HCT116 (cell line): ENCODE measurements around the gene UBE2E2. TPM values are rescaled to one million over a fixed set of nuclear protein-coding genes. Genes with fewer than 3 reads are reported as not detected.

Source experiments
- ATAC-seq: fragments of 200-7000 bp; cut with Tn5 transposase; 2 replicates; pipeline ENCODE4 v1.9.1; 2020; ENCODE audit warnings: mild to moderate bottlenecking, moderate library complexity
- BruUV-seq: library from RNA; stranded (reverse); fragments of 400-500 nt; replicated peaks from 2 replicates; lab custom pipeline; 2021; lab: Mats Ljungman, UMichigan
- CTCF ChIA-PET: fragments of 300-600 bp; sonication (Branson Sonifier 250); formaldehyde crosslinking; loops from one replicate; lab custom pipeline; 2021; ENCODE audit warnings: antibody characterized with exemption; lab: Charles Lee
- POLR2A ChIA-PET: fragments of 300-600, 350-600 bp; sonication (Branson Sonifier 250); formaldehyde crosslinking; loops from one replicate; lab custom pipeline; 2021; ENCODE audit warnings: antibody characterized with exemption; lab: Charles Lee
- RAD21 ChIA-PET, 2 experiments: fragments of 300-600 bp; sonication (Branson Sonifier 250); formaldehyde crosslinking; loops; one replicate each; lab custom pipeline; 2023; ENCODE audit warnings: low total read pairs in 2 of 2; ENCODE audit not compliant: uncharacterized antibody in 2 of 2, unreplicated experiment in 2 of 2, low non-redundant PET in 1 of 2; lab: Charles Lee
- DNase-seq: peaks from one replicate; pipeline ENCODE4 v3.0.0-alpha.2; 2010; ENCODE audit warnings: low read depth, low spot score
- H2AFZ ChIP-seq: fragments of 200-600 bp; shearing (Covaris generic), sonication (generic); 2 replicates; pipeline ENCODE4 v1.6.1; 2017; ENCODE audit warnings: low read depth, mixed run types, mixed read lengths, antibody characterized with exemption, low read length; ENCODE audit not compliant: poor library complexity, severe bottlenecking
- H3K27ac ChIP-seq: 2 replicates; pipeline ENCODE4 v1.5.1; 2012; ENCODE audit warnings: low read depth, low read length
- H3K27me3 ChIP-seq: fragments of 200-600 bp; sonication (generic); 2 replicates; pipeline ENCODE4 v1.6.1; 2016; ENCODE audit warnings: mixed run types, low read length, mixed read lengths; ENCODE audit not compliant: insufficient read depth
- H3K36me3 ChIP-seq, 2 experiments: fragments of 200-500 bp in 1 of 2; fragments of 200-600 bp in 1 of 2; sonication (Bioruptor generic) in 1 of 2; sonication (generic) in 1 of 2; 2 replicates each; pipeline versions ENCODE4 v1.5.1 to v1.6.1; 2014 to 2016; ENCODE audit warnings: low read length in 2 of 2, inconsistent platforms in 1 of 2, mixed read lengths in 1 of 2, mixed run types in 1 of 2; ENCODE audit not compliant: insufficient read depth in 2 of 2, control insufficient read depth in 1 of 2
- H3K4me1 ChIP-seq, 2 experiments: fragments of 200-600 bp in 1 of 2; sonication (generic) in 1 of 2; 2 replicates each; pipeline versions ENCODE4 v1.5.1 to v1.6.1; 2012 to 2017; ENCODE audit warnings: low read length in 2 of 2, inconsistent platforms in 1 of 2, mild to moderate bottlenecking in 1 of 2, mixed read lengths in 1 of 2, mixed run types in 1 of 2, moderate library complexity in 1 of 2; ENCODE audit not compliant: insufficient read depth in 2 of 2, control insufficient read depth in 1 of 2
- H3K4me2 ChIP-seq: fragments of 200-600 bp; sonication (generic); 2 replicates; pipeline ENCODE4 v1.6.1; 2017; ENCODE audit warnings: mixed run types, low read length, mixed read lengths
- H3K4me3 ChIP-seq, 2 experiments: fragments of 200-600 bp in 1 of 2; sonication (generic) in 1 of 2; replicated peaks in 1 of 2; 2 replicates each; pipeline ENCODE4 v1.5.1; 2011 to 2016; ENCODE audit warnings: low read length in 2 of 2, control low read depth in 1 of 2, low read depth in 1 of 2, mild to moderate bottlenecking in 1 of 2, mixed read lengths in 1 of 2, mixed run types in 1 of 2
- H3K79me2 ChIP-seq: fragments of 200-600 bp; sonication (generic); 2 replicates; pipeline ENCODE4 v1.6.1; 2017; ENCODE audit warnings: mild to moderate bottlenecking, mixed run types, low read length, moderate library complexity, mixed read lengths; ENCODE audit not compliant: insufficient read depth
- H3K9ac ChIP-seq: fragments of 200-600 bp; sonication (generic); 2 replicates; pipeline ENCODE4 v1.6.1; 2016; ENCODE audit warnings: low read length, mixed read lengths
- H3K9me2 ChIP-seq: fragments of 200-600 bp; sonication (generic), shearing (Covaris generic); 2 replicates; pipeline ENCODE4 v1.6.1; 2017; ENCODE audit warnings: mixed run types, mild to moderate bottlenecking, moderate library complexity; ENCODE audit not compliant: insufficient read depth
- H3K9me3 ChIP-seq, 2 experiments: fragments of 200-500 bp in 1 of 2; fragments of 200-600 bp in 1 of 2; sonication (Bioruptor generic) in 1 of 2; sonication (generic) in 1 of 2; 2 replicates each; pipeline ENCODE4 v1.6.1; 2014 to 2017; ENCODE audit warnings: low read length in 2 of 2, mixed read lengths in 2 of 2, inconsistent platforms in 1 of 2, low read depth in 1 of 2, mild to moderate bottlenecking in 1 of 2, mixed run types in 1 of 2, moderate library complexity in 1 of 2; ENCODE audit not compliant: control insufficient read depth in 1 of 2, insufficient read depth in 1 of 2
- H4K20me1 ChIP-seq: fragments of 200-600 bp; sonication (generic), shearing (Covaris generic); 2 replicates; pipeline ENCODE4 v1.6.1; 2017; ENCODE audit warnings: mixed run types, mild to moderate bottlenecking, moderate library complexity; ENCODE audit not compliant: insufficient read depth
- ATF3 ChIP-seq: IDR thresholded peaks from 2 replicates; pipeline ENCODE4 v1.6.1; 2012
- CBX3 ChIP-seq: IDR thresholded peaks from 2 replicates; pipeline ENCODE4 v1.6.1; 2012; ENCODE audit warnings: low read depth
- CTCF ChIP-seq, 3 experiments: fragments of 200-600 bp in 1 of 3; sonication (generic) in 1 of 3; IDR thresholded peaks in 2 of 3; conservative IDR thresholded peaks in 1 of 3; 2 replicates each; pipeline ENCODE4 v1.5.1; 2012 to 2017; ENCODE audit warnings: low read depth in 2 of 3, low read length in 2 of 3, antibody characterized with exemption in 1 of 3, borderline replicate concordance in 1 of 3, control low read depth in 1 of 3, mild to moderate bottlenecking in 1 of 3, mixed read lengths in 1 of 3, mixed run types in 1 of 3, moderate library complexity in 1 of 3; ENCODE audit not compliant: insufficient read depth in 1 of 3
- EGR1 ChIP-seq: IDR thresholded peaks from 2 replicates; pipeline ENCODE4 v1.6.1; 2012; ENCODE audit warnings: low read depth
- ELF1 ChIP-seq: IDR thresholded peaks from 2 replicates; pipeline ENCODE4 v1.6.1; 2012; ENCODE audit warnings: low read depth, borderline replicate concordance
- JUND ChIP-seq: IDR thresholded peaks from 2 replicates; pipeline ENCODE4 v1.6.1; 2012
- POLR2A ChIP-seq: IDR thresholded peaks from 2 replicates; pipeline ENCODE4 v1.7.0; 2011; ENCODE audit warnings: borderline replicate concordance; ENCODE audit not compliant: insufficient read depth, insufficient read length; ENCODE audit errors: extremely low read depth
- RAD21 ChIP-seq: IDR thresholded peaks from 2 replicates; pipeline ENCODE4 v1.6.1; 2012; ENCODE audit warnings: low read depth, mild to moderate bottlenecking
- SP1 ChIP-seq: IDR thresholded peaks from 2 replicates; pipeline ENCODE4 v1.6.1; 2012; ENCODE audit warnings: low read depth
- TCF7L2 ChIP-seq: IDR thresholded peaks from 2 replicates; pipeline ENCODE4 v1.7.0; 2011; ENCODE audit warnings: borderline replicate concordance, inconsistent platforms; ENCODE audit not compliant: insufficient read depth, insufficient read length; ENCODE audit errors: extremely low read depth
- ZFX ChIP-seq: fragments of 450-650 bp; IDR thresholded peaks from 2 replicates; pipeline ENCODE4 v1.6.1; 2017
- ZNF274 ChIP-seq: fragments of 200-500 bp; sonication (Bioruptor generic); IDR thresholded peaks from 2 replicates; pipeline ENCODE4 v1.6.1; 2014; ENCODE audit warnings: mild to moderate bottlenecking, low read depth, low read length, inconsistent platforms
- intact Hi-C: fragments of 100-400 bp; cut with micrococcal nuclease; formaldehyde crosslinking; loops from 2 replicates; pipeline ENCODE4 v1.10.0; 2022
- total RNA-seq: library from RNA; stranded (reverse); gene quantifications from one replicate; pipeline ENCODE4 v1.2.1, GENCODE V29; 2021; ENCODE audit not compliant: unreplicated experiment

UBE2E2 gene
- total RNA-seq, 1 experiment from 2014 or later, result 21.4 TPM

- DNase-seq (no peak), ATAC-seq (no peak)
- Histone ChIP-seq H2AFZ (no peak overlapping the region), H3K4me2 (no peak overlapping the region), H3K9me2 (no peaks in the 10 kb centered on the region), H3K4me1 (no peaks in the 10 kb centered on the region), H3K9ac (no peak overlapping the region), H3K27ac (no peak overlapping the region), H3K79me2 (0 out of 2 replicates have a peak, but pooled peaks cover 3% of the 10 kb centered on the region), H4K20me1 (no peaks in the 10 kb centered on the region), H3K36me3 (no peaks in the 10 kb centered on the region), H3K4me3 (no peak overlapping the region), H3K27me3 (no peaks in the 10 kb centered on the region), H3K9me3 (no peaks in the 10 kb centered on the region)
- BruUV-seq, result no TSS peak
- RAD21 ChIA-PET, result no interaction called here
- POLR2A ChIA-PET, result no interaction called here
- intact Hi-C loops, result no loop called here
- CTCF ChIA-PET, result no interaction called here
- TF ChIP-seq SP1, result no peak
- TF ChIP-seq ZFX, result no peak
- TF ChIP-seq JUND, result no peak
- no peak for TF ChIP-seq CTCF (IDR thresholded peaks at IDR 0.05 in 2 of 3, conservative IDR thresholded peaks at IDR 0.05 in 1 of 3; ENCODE audit: borderline replicate concordance in 1 of 3, insufficient read depth in 1 of 3, low read depth in 2 of 3, low read length in 2 of 3)
- TF ChIP-seq TCF7L2, result no peak
- no peak for TF ChIP-seq ATF3
- TF ChIP-seq POLR2A, result no peak
Observed at GRCh38 chr3:23249961-23250360, 46.8 kb downstream of the UBE2E2 start.

- Histone ChIP-seq H3K4me1 (no peaks in the 10 kb centered on the region), H4K20me1 (no peaks in the 10 kb centered on the region), H3K4me3 (no peak overlapping the region), H3K9me2 (no peaks in the 10 kb centered on the region), H3K27ac (no peak overlapping the region), H3K9me3 (no peaks in the 10 kb centered on the region), H3K79me2 (no peaks in the 10 kb centered on the region), H2AFZ (no peak overlapping the region), H3K27me3 (no peaks in the 10 kb centered on the region), H3K4me2 (no peak overlapping the region), H3K9ac (no peak overlapping the region), H3K36me3 (no peaks in the 10 kb centered on the region)
- no TSS peak for BruUV-seq
- ChIA-PET CTCF (no interaction called here), POLR2A (no interaction called here), RAD21 (no interaction called here)
- intact Hi-C loops, result no loop called here
- no peak for ATAC-seq
- DNase-seq, result no peak
- TF ChIP-seq ATF3 (no peak), CBX3 (no peak), POLR2A (no peak), SP1 (no peak), CTCF (IDR thresholded peaks at IDR 0.05 in 2 of 3, conservative IDR thresholded peaks at IDR 0.05 in 1 of 3; ENCODE audit: borderline replicate concordance in 1 of 3, insufficient read depth in 1 of 3, low read depth in 2 of 3, low read length in 2 of 3) (no peak), ELF1 (no peak), EGR1 (no peak), TCF7L2 (no peak), ZFX (no peak), RAD21 (no peak), ZNF274 (no peak)
Observed at GRCh38 chr3:23252122-23252521, 49.0 kb downstream of the UBE2E2 start.
